RPMI7951 (cell line): Measurements from ENCODE around the gene CYP11A1. TPM values are rescaled to one million over a fixed set of nuclear protein-coding genes. Genes with fewer than 3 reads are reported as not detected.

Source experiments
- DNase-seq: peaks from one replicate; pipeline ENCODE4 v3.0.0-alpha.2; 2012; ENCODE audit warnings: low read depth
- total RNA-seq: library from RNA; depleted of rRNA; stranded (reverse); fragments of >200 nt; shearing (Covaris generic); gene quantifications from 2 replicates; pipeline ENCODE4 v1.2.3, GENCODE V29; 2014; rRNA removed

Gene CYP11A1
- not detected in 2 replicates for total RNA-seq

DNA sequence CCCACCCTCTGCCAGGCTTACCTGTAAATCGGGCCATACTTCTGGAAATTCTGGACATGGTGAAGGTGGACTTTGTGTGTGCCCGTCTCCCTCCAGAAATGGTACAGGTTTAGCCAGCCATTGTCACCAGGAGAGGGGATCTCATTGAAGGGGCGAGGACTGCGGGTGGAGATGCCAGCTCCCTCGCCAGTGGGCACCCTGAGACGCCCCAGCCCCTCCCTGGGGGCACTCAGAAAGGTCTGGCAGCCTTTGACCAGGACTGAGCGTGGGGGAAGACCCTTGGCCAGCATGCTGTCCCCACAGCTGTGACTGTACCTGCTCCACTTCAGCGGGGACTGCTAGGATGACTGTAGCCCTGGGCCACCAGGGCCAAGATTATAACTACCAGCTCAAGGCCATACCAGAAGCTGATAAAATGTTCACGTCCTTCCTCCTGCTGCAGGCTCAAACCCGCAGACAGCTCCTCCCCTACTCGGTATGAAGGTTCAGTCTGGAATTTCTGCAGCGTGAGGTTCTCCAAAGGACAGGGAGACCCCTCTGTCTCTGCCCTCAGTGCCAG, at the start of gene CYP11A1:
TSS of gene CYP11A1 (minus strand) at position 351 of the 559 bp plus-strand sequence. CDS start at position 290, 61 bp downstream.
- no peak for DNase-seq

DNA sequence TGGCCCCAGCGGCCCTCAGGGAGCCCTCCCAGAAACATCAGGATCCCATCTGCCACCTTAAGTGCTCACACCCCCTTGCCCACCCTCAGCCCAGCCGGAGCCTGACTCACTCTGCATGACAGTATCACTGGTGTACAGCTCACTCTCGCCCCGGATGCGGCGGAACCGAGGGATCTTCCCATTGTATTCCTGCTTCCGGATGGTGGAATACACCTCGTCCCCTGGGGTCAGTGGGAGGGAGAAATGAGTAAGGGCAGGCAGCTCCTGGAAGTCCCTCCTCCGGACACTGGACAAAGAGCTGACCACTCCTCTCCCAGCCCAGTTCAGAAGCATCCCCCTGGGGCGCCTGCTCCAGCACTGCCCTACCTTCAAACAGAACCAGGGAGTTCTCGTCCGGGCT, 49.8 kb upstream of the CYP11A1 start:
- peak; percentile 97 for DNase-seq

DNA sequence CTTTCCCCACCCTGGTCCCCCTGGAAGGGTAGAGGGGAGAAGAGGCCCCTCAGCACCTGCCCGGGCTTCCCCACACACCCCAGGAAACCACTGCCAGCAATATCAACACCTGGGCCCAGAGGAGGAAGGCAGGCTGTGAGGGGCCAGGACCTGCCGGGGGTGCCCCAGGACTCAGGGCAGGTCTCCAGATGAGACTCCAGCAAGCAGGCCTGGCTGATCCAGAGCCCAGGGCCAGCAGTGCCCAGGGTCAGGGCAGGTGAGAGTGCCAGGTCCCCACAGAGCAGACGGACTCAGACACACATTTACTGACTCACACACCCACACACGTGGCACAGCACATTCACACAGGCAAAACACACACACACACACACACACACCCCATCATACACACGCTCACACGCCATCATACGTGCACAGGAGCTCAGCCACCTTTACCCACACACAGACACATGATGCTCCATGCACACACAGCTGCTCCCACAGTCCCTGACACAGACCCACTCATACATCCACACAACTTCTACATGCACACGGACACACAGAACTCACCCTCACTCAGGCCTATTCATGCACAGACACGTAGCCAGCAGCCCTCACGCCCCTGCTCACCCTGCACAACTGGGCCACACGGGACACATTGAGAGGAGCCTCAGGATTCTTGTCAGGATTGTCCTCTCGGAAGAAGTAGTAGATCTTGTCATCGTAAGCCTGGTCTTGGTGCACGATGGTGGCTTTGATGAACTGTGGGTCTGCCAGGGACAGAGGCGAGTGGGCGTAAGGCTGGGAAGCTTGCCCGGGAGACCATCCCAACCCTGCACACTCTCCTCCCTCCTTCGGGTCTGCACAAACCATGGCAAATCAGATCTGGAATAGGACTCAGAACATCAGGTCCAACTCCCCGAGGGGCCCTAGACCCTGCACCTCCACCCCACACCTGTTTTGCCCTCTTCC, 48.8 kb upstream of the CYP11A1 start:
- no peak for DNase-seq

DNA sequence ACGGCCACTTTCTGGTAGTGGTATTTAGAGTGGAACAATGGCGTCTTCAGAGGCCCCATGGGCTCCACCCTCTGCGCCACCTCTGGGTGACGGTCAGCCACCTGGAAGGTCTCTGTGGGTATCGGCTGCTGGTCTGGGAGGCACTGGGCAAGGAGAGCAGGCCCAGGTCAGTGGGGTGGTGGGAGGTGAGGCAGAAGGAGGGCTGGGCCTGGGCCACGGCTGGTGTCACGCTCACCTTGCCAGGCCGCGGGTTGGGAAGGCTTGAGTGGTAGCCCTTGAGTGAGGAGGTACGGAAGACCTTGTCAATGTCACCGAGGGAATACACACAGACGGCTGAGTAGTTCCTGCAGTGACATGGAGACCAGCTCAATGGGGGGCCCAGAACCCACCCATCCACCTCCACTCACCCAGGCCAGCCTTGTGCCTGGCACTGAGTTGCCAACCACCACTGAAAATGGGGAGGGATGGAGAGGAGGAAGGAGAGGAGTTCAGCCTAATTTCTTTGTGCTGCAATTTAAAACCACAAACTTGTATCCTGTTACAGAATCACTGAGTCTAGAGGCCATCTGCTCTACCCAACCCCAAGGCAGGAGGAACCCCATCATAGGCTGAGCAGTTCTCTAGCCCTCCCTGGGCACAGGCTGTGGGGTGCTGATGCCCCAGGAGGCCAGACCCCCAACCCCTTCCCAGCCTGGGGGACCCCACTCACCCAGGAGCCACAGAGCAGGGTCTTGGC, 47.3 kb upstream of the CYP11A1 start:
- DNase-seq, result no peak

DNA sequence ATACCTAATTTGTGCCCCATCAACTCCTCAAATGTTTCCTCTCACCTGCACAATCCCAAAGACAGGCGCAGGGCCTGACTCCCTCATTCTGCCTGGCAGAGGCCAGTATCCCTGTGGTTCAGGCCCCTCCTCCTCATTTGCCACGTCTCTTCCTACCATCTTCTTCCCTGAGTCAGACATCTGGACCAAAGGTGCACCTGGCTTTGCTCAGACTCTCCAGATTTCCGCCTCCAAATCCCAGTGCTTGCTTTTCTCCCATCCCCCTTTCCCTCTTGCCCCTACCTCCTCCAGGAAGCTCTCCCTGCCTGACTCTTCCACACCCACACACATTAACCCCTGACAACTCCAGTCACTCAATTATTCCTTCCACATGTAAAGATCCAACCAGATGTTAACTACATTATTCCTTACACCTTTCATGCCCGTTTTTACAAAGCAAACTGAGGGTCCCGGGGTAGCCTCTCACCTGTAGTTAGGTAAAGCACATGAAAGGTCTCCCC, 46.7 kb upstream of the CYP11A1 start:
- no peak for DNase-seq

DNA sequence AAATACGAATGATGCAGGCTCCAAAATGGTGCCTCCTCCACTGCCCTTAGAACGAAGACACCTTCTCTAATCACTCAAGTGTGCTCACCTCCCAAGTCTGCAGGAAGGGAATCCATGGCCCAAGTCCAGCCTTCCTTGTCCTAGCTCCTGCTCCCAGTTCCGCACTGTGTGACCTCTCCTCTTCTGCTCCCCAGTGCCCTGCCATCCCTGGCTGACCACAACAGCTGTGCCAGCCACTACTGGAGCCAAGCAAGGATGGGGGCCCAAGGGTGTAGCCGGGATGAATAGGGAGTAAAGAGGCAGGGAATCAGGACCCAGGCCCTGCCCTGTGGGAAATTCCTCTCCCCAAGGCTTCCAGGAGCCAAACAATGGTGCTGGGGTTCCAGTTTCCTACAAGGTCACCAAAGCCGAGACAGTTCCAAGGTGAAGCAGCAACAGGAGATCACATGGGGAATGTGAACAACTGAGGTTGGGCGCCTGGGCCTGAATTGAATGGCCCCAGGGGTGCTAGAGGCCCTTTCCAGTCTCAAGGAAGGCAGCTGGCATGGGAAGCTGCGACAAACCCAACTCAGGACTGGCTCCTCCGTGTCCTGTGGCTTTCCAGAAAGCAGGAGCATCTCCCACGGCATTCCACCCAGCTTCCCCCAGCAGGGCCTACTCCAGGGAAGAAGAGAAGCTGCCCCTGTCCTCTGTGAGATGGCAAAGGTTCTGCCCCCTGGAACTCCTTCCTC, 46.1 kb upstream of the CYP11A1 start:
- no peak for DNase-seq

DNA sequence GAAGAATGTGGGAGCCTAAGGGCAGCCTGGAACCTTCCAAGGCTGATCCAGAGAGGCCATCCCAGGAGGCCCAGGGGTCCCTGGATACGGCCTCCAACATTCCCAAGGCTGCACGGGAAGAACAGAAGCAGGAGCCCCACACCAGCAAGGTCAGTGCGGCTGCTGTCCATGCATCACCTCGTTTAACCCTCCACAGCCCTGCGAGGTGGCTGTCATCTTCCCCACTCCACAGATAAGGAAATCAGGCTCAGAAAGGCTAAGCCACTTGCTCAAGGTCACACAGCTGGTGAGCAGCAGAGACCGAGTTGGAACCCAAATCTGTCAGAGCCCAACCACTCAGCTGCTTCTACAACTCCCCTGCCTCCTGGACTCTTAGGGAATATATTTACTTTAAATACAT, 44.7 kb upstream of the CYP11A1 start:
- DNase-seq, result no peak

DNA sequence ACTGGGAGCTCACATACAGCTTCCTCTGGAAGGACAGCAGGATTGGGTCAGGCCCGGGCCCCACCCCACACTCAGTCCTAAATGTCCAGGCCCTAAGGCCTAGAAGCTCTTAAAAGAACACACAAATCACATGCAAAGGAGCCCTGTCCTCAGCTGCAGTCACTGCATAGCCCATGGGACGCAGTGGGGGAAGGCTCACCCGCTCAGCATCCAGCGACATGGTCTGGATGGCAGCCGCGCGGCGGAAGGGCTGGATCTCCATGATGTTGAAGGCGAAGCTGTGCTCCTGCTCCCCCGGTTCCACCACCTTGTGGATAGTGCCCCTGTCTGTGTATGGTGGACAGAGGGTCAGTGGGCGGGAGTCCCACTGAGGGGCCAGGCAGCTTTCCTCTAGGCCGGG, 44.2 kb upstream of the CYP11A1 start:
- DNase-seq, result no peak

DNA sequence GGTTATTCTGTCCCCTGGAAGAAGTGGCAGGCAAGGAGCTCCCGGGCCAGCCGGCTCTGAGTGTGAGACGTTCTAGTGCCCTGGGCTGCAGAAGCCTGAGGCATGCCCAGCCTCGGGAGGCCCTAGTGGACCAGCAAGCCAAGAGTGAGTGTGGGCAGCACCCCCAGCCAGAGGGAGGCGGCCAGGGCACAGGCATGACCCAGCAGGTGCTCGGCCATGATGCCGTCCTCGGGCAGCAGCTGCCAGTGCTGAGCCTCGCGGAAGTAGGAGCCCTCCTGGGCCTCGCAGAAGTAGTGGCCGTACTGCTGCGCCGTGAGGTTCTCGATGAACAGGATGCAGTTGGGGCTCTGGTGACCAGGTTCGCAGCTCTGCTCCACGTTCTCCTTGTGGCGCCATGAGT, 43.1 kb upstream of the CYP11A1 start:
- no peak for DNase-seq

DNA sequence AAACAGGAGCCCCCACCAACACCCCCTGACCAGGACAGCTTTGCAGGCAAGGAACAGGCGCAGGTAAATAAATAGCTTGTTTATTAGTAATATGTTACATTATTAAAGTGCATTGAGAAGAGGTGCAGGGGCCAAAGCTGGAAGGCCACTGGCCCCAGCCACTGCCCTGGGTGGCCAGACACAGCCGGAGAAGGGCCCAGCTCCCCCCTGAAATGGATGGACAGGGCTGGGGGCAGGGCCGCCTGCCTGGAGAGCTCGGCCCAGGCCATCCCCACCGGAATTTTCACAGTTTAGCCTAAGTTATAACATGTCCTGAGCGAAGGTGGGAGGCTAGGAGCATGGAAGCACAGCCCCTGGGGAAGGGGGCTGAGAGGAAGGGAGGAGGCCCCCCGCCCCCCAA, 41.8 kb upstream of the CYP11A1 start:
- DNase-seq, result no peak

DNA sequence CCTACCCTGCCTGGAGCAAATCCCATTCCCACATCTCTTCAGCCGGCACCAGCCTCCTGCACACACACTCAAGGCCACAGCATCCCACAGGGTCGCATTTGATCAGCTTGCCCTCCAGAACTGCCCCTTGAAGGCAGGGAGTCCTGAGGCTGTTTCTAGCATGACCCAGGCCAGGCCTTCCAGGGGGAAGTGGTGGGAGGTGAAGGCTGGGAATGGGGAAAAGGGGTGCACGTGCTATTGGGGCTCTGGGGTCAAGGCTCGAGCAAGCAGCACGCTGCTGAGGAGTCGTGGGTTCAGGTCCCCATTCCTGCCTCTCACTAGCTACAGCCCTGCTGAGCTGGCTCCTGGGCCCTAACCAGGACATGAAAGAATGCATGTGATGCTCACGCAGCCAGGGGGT, 41.4 kb upstream of the CYP11A1 start:
- DNase-seq, result no peak

DNA sequence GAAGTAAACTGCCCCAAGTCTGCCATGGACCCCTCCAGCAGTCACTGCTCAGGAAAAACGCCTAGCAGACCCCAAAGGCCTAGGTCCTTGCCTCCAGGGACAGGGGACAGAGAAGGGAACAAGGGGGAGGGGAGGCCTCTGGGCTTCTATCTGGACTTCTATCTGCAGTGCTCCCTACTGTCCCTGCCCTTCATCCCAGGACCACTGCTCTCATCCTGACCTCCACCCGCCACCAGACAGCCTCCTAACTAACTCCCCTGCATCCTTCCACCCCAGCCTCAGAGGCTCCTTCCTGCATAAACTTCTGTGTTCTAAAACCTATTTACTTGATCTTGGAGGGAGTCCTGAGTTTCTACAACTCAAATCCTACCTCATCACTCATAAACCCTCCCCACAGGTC, 40.9 kb upstream of the CYP11A1 start:
- no peak for DNase-seq

DNA sequence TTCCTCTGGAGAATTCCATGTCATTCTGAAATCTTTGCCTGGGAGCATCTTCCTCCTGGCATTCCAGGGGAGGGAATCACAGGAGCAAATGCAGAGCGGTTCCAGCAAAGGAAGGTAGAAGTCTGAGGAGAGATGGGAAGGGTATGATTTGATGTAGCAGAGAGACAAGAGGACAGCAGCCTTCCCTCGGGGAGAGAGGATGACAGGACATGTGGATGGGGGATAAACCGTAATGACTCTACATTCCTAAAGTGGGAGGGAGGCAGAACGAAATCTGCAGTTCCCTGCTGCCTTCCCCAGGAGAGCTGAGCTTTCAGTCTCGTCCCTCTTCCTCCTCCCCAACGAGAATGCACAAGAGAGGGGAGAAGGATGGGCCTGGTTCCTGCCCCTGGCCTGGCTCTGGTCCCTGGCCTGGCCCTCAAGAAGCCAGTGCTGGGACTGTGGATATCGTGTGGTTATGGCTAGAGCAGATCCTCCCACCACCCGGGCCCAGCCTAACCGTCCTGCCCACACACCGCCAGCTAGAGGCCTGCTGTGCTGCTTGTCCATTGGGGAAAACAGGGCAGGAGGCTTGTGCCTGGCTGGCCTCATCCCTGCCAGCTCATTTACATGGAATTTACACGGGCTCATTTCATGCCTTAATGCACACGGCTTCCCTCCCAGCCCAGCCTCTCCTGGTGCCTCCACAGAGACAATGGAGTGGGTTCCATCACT, 39.7 kb upstream of the CYP11A1 start:
- DNase-seq, result peak; percentile 97

DNA sequence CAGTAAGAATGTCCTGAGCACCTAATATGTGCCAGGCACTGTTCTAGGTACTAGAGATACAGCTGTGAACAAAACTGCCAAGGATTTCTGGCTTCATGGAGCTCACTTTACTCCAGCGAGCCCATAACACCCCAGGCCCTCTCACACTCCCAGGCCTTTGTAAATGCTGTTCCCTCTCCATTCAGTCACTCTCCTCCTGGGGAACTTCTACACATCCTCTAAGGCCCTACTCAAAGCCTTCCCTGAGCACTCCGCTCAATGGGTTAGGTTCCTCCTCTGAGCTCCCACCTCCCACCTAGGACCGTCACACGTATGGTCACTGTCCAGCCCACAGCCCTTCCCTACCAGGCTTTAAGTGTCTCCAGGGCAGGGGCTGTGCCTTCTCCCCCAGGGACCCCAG, 39.1 kb upstream of the CYP11A1 start:
- no peak for DNase-seq

DNA sequence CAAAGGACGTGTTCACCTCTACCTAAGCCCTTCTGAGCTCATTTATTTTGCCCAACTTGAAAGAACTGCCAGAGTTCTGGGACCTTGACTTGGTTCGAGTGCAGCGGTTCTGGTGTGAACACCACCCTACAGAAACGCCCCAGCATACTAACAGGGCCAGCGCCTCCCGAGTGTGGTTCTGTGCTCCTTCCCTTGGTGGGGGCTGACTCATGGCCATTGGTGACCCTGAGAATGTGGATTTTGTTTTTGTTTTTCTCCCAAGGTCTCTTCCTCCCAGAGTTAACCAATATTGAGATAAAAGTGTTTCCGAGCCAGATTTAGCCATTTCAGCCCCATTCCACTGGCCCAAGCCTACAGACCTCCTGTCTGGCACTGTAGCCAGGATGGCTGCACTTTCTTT, 38.4 kb upstream of the CYP11A1 start:
- DNase-seq, result peak; percentile 64

DNA sequence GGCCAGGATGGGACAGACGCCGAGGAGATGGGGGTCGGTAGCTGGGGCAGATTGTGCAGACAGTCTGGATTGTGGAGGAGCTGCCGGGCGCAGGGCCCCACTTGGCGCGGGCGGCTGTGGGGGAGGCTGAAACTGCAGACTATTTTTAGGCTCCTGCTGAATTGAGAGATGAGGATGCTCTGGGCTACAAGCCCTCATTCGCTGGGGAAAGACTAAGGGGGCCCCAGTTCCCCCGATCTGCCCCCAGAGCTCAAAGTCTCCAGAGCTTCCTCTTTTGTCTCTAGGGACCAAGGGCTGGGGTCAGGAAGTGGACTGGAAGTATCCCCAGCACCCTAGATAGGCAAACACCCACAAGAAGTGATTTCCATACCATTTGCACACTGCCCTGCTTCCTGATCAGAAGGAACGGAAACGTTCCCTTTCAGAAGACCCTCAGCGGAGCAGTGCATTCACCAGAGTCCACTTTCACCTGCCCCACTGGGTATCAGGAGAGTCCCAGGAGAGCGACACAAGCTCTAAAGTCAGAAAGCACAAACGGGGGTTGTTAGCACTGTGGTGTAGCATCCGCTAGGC, 36.6 kb upstream of the CYP11A1 start:
- no peak for DNase-seq

DNA sequence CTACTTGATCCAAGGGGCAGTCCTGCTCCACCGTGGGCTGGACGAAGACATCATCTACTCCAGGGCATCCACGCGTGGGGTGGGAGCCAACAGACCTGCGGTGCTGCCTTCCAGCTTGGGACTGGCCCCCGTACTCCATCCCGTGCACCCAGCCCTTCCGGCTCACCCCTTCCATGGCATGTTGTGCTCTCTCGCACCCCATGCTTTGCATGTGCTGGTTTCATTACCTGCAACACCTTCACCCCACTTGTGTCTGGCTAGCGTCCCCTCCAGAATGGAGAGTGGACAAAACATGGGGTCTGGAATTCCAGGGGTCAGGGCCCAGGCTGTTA, 36.1 kb upstream of the CYP11A1 start:
- DNase-seq, result no peak

DNA sequence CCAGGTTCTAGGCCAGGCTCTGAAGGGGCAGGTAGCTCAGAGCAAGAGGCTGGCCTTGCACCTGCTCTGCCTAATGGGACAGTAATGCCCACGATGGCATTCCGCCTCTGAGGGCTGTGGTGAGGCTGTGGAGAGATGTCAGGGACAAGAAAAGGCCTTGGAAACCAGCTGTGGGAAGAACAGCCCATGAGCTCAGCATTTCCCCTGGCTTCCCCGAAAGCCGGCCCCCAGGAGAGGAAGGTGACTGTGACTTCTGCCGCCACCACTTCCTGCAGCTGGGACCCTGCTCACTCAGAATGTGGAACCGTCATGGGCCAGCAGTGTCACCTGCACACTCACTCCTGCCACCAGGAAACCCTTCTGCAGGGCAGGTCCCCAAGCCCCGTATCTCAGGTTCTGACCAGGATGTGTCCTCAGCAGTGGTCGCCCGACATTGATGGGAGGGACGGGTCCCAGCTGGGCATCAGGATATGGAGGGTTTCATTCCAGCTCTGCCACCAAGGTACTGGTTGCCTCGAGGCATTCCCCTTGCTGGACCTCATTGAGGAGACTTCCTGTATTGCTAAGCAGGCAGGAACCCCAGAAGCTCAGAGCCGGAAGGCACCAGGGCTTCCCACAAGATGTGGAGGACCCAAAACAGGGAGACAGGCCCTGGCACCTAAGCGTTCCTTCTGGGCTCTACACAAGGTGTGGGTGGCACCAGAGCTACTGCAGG, 35.6 kb upstream of the CYP11A1 start:
- DNase-seq, result peak; percentile 46

DNA sequence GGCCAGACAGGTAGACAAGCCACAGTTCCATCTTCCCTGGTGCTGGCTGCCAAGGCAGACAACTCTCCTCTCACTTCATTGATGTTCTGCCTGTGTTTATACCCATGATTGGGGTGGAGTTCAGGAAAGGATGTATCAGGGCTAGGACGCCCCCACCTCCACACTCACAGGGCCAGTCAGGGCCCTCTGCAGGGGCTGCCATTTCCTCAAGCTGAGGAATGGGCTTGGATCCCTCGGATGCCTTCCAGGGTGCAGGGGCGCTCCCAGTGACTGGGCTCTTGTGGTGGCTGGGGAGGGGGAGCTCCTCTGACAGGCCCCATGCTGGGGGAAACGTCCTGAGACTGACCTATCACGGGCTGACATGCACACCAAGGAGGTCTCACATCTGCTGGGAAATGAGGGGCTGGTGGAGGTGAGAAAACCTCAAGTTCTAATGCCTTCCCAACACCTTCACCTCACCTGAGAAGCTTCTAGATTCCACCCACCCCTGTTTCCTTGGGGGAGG, 34.9 kb upstream of the CYP11A1 start:
- no peak for DNase-seq
